ENCODE data around the gene COMMD10.

The COMMD10 gene

GRCh38 chr5:116340799-116341198, 256.0 kb downstream of the COMMD10 start:
- no peak for DNase-seq (ENCODE audit: low read depth in 2 of 2)
- no peak for TF ChIP-seq CTCF (IDR thresholded peaks at IDR 0.05; ENCODE audit: low read depth, low read length)
- H3K4me3 ChIP-seq (replicated peaks in 1 of 2; ENCODE audit: low read depth in 2 of 2, low read length in 2 of 2) = no peak overlapping the region

Data from cardiac fibroblast (primary cell).